Ascending aorta (tissue), 2 donors: ENCODE results near the gene GAPDH. TPM values are rescaled to one million over a fixed set of nuclear protein-coding genes. Genes with fewer than 3 reads are reported as not detected.
A peak's percentile ranks its signal among the peaks of the same experiment; 100 is the strongest.

Source experiments
- DNase-seq, 2 donors: peaks; one replicate each; pipeline ENCODE4 v3.0.0-alpha.2; 2019; ENCODE audit warnings: low spot score in 2 of 2
- H3K27ac ChIP-seq, 2 donors: fragments of 200-600 bp; sonication (generic); one replicate each; pipeline ENCODE4 v1.5.1; 2016 to 2017; ENCODE audit warnings: mild to moderate bottlenecking in 1 of 2
- H3K27me3 ChIP-seq: fragments of 200-600 bp; sonication (generic); one replicate; pipeline ENCODE4 v1.5.1; 2017
- H3K36me3 ChIP-seq, 2 donors: fragments of 200-600 bp; sonication (generic); one replicate each; pipeline ENCODE4 v1.5.1; 2016
- H3K4me1 ChIP-seq, 2 donors: fragments of 200-600 bp; sonication (generic); one replicate each; pipeline ENCODE4 v1.5.1; 2016 to 2017; ENCODE audit warnings: mild to moderate bottlenecking in 1 of 2
- H3K4me3 ChIP-seq, 2 donors: fragments of 200-600 bp; sonication (generic); one replicate each; pipeline ENCODE4 v1.5.1; 2016 to 2017; ENCODE audit warnings: mild to moderate bottlenecking in 1 of 2
- H3K9me3 ChIP-seq, 2 donors: fragments of 200-600 bp; sonication (generic); one replicate each; pipeline ENCODE4 v1.5.1; 2016
- CTCF ChIP-seq, 3 experiments: fragments of 200-600 bp in 2 of 3; fragments of 450-650 bp in 1 of 3; sonication (generic) in 2 of 3; IDR thresholded peaks; one replicate each; pipeline ENCODE4 v1.5.1; 2016 to 2019; ENCODE audit warnings: antibody characterized with exemption in 3 of 3, mild to moderate bottlenecking in 1 of 3, moderate library complexity in 1 of 3
- intact Hi-C: fragments of 100-400 bp; cut with DNase I; formaldehyde crosslinking; loops from one replicate; pipeline ENCODE4 v1.15.1; 2023
- total RNA-seq: library from RNA; depleted of rRNA; stranded (reverse); fragments of >200 nt; gene quantifications from one replicate; pipeline ENCODE4 v1.1.0, GENCODE V29; 2016

GAPDH gene
- total RNA-seq, 1 donor from 2014 or later, result 3,445 TPM

- intact Hi-C loops, result no loop called here
- Histone ChIP-seq H3K4me3 (no peak overlapping the region), H3K36me3 (peaks cover 18 to 23% of the 10 kb centered on the region in 2 donors), H3K9me3 (no peaks in the 10 kb centered on the region), H3K27ac (peak overlapping the region; percentile 86 to 94), H3K27me3 (no peaks in the 10 kb centered on the region), H3K4me1 (peaks cover 6 to 8% of the 10 kb centered on the region in 2 donors)
- TF ChIP-seq CTCF (IDR thresholded peaks at IDR 0.05), result no peak
- no peak for DNase-seq
Observed at GRCh38 chr12:6507102-6507998, 27.0 kb upstream of the GAPDH start.

GRCh38 chr12:6508087-6508486 lies 26.2 kb upstream of the GAPDH start:
- intact Hi-C loops, result no loop called here
- Histone ChIP-seq H3K27me3 (no peaks in the 10 kb centered on the region), H3K36me3 (peaks cover 25% of the 10 kb centered on the region in 2 donors), H3K4me1 (peaks cover 6 to 8% of the 10 kb centered on the region in 2 donors), H3K9me3 (no peaks in the 10 kb centered on the region), H3K4me3 (no peak overlapping the region), H3K27ac (peak overlapping the region; percentile 86 to 94)
- no peak for TF ChIP-seq CTCF (IDR thresholded peaks at IDR 0.05)
- DNase-seq, result no peak

DNA sequence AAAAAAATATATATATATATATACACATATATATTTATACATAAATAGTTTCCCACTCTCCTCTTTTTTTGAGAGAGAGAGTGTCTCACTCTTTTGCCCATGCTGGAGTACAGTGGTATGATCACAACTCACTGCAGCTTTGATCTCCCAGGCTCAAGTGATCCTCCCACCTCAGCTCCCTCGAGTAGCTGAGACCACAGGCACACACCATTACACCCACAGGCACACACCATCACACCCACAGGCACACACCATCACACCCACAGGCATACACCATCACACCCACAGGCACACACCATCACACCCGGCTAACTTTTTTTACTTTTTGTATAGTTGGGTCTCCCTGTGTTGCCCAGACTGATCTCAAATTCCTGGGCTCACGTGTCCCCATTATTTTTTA lies 14.1 kb upstream of the GAPDH start:
- no peaks in the 10 kb centered on the region for H3K4me1 ChIP-seq
- H3K27ac ChIP-seq, result no peak overlapping the region
- H3K4me3 ChIP-seq, result no peak overlapping the region
- intact Hi-C loops, result no loop called here
- no peaks in the 10 kb centered on the region for H3K27me3 ChIP-seq
- H3K9me3 ChIP-seq, result no peaks in the 10 kb centered on the region
- no peak for TF ChIP-seq CTCF (IDR thresholded peaks at IDR 0.05)
- peaks cover 70 to 89% of the 10 kb centered on the region in 2 donors for H3K36me3 ChIP-seq
- DNase-seq, result no peak

DNA sequence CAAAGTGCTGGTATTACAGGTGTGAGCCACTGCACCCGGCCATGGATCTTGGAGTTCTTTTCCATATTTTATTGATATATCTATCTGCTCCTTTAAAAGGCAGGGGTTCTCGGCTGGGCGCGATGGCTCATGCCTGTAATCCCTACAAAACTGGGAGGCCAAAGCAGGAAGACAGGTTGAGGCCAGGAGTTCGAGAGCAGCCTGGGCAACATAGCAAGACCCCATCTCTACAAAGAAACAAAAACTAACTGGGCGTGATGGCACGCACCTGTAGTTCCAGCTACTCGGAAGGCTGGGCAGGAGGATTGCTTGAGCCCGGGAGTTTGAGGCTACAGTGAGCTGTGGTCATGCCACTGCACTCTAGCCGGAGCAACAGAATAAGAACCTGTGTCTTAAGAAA lies 12.1 kb upstream of the GAPDH start:
- no peaks in the 10 kb centered on the region for H3K27me3 ChIP-seq
- no peak overlapping the region for H3K4me3 ChIP-seq
- H3K4me1 ChIP-seq, result no peaks in the 10 kb centered on the region
- DNase-seq, result no peak
- H3K36me3 ChIP-seq, result peaks cover 77 to 89% of the 10 kb centered on the region in 2 donors
- no peak for TF ChIP-seq CTCF (IDR thresholded peaks at IDR 0.05)
- intact Hi-C loops, result no loop called here
- no peaks in the 10 kb centered on the region for H3K9me3 ChIP-seq
- H3K27ac ChIP-seq, result no peak overlapping the region

DNA sequence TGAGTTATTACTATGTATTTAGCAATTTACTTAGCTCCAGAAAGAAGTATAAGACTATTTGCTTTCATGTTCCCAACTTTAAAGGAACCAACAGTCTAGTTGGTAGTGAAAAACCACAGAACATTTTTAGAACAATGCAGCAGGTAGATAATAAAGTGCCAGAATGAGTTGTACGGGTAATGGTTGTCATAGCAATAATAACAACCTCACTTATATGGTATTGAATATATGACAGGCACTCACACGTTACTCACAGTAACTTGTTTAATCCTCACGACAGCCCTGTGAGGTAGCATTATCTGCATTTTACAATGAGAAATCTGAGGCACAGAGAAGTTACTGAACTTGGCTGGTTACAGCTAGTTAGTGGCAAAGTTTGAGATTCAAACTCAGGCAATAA lies 10.6 kb upstream of the GAPDH start:
- peaks cover 84 to 91% of the 10 kb centered on the region in 2 donors for H3K36me3 ChIP-seq
- H3K27me3 ChIP-seq, result no peaks in the 10 kb centered on the region
- no peak overlapping the region for H3K4me3 ChIP-seq
- H3K9me3 ChIP-seq, result no peaks in the 10 kb centered on the region
- H3K27ac ChIP-seq, result no peak overlapping the region
- H3K4me1 ChIP-seq, result no peaks in the 10 kb centered on the region
- intact Hi-C loops, result no loop called here
- DNase-seq, result no peak
- no peak for TF ChIP-seq CTCF (IDR thresholded peaks at IDR 0.05)
